GM18508 (cell line): ENCODE measurements around the gene TTC12.

Source experiments
- ATAC-seq: cut with Tn5 transposase; IDR thresholded peaks from one replicate; pipeline ENCODE4 v1.9.1; 2021; ENCODE audit warnings: moderate number of reproducible peaks; ENCODE audit not compliant: insufficient read depth, unreplicated experiment

The TTC12 gene

GRCh38 chr11:113397821-113398220 is 83.4 kb downstream of the TTC12 start:
- no peak for ATAC-seq

- no peak for ATAC-seq
These were observed 84.5 kb downstream of the TTC12 start for GRCh38 chr11:113398669-113399430.

- no peak for ATAC-seq
These were observed 86.3 kb downstream of the TTC12 start for GRCh38 chr11:113400631-113401230.

GRCh38 chr11:113401718-113402117 is 87.3 kb downstream of the TTC12 start:
- no peak for ATAC-seq

- ATAC-seq, result no peak
These were observed 90.6 kb downstream of the TTC12 start for GRCh38 chr11:113404859-113405430.

GRCh38 chr11:113405724-113406478 is 91.5 kb downstream of the TTC12 start:
- no peak for ATAC-seq

GRCh38 chr11:113407163-113407562 is 92.8 kb downstream of the TTC12 start:
- no peak for ATAC-seq

GRCh38 chr11:113408206-113408605 is 93.8 kb downstream of the TTC12 start:
- ATAC-seq, result no peak

- no peak for ATAC-seq
These were observed 94.5 kb downstream of the TTC12 start for GRCh38 chr11:113408887-113409286.

- no peak for ATAC-seq
These were observed 95.1 kb downstream of the TTC12 start for GRCh38 chr11:113409526-113409925.

- ATAC-seq, result no peak
These were observed 96.2 kb downstream of the TTC12 start for GRCh38 chr11:113410414-113411135.

GRCh38 chr11:113411536-113411935 is 97.2 kb downstream of the TTC12 start:
- ATAC-seq, result no peak

- no peak for ATAC-seq
These were observed 98.3 kb downstream of the TTC12 start for GRCh38 chr11:113412675-113413074.

- ATAC-seq, result no peak
These were observed 101.0 kb downstream of the TTC12 start for GRCh38 chr11:113415343-113415742.
